ENCODE results near the gene TMEM145.

Gene TMEM145

DNA sequence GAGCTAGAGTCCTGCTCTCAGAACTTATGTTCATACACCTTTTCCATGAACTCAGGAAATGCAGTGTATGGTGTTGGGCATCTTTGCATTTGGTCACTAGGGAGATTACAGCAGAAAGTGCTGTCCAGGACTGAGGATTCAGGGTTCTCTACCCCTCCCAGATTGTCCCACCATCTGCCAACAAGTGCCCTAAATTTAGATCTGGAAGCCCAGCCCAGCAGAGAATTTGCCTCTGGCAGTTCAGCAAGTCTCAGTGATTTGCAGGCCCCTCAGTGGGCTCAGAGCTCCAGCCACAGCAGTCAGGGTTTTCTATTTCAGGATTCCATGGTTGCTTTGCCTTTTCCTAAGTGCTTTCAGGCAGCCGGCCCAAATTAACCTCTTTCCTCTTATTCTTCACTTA lies 53.6 kb downstream of the TMEM145 start:
- no peak for DNase-seq

DNA sequence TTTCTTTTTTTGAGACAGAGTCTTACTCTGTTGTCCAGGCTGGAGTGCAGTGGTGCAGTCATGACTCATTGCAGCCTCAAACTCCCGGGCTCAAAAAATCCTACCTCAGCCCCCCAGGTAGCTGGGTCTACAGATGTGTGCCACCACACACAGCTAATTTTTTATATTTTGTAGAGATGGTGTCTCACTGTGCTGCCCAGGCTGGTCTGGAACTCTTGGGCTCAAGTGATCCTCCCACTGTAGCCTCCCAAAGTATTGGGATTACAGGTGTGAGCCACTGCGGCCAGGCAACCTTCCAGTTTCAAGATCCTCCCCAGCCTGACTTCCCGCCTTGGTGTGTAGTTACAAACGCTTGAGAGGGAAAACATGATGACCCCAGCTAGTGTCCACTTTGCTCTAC lies 54.8 kb downstream of the TMEM145 start:
- DNase-seq, result no peak

DNA sequence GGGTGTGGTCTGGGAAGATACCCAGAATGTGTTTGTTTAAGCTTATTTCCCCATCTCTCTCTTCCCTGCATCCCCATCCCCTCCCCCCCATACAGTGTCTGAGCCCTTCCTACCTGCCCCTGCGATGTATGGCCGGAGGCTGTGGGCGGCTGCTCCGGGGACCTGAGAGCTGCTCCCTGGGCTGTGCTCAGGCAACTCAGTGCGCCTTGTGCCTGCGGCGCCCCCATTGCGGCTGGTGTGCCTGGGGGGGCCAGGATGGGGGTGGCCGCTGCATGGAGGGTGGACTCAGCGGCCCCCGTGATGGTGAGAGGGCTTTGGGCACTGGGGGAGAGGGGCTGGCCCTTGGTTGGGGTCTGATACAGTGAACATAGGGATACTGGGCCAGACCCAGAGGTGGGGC lies 55.3 kb downstream of the TMEM145 start:
- DNase-seq, result no peak

DNA sequence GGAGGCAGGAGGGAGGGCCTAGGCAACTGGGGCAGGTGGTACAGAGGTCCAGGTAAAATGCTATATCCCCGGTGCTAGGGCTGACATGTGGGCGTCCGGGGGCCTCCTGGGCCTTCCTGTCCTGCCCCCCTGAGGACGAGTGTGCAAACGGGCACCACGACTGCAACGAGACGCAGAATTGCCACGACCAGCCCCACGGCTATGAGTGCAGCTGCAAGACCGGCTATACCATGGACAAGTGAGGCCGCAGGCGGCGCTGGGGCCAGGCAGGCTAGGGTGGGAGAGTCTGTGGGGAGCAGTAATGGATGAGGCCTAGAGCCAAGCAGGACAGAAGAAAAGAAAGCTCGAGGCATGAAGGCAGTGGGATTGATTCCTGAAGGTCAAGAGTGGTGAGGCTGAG lies 55.7 kb downstream of the TMEM145 start:
- DNase-seq, result no peak

DNA sequence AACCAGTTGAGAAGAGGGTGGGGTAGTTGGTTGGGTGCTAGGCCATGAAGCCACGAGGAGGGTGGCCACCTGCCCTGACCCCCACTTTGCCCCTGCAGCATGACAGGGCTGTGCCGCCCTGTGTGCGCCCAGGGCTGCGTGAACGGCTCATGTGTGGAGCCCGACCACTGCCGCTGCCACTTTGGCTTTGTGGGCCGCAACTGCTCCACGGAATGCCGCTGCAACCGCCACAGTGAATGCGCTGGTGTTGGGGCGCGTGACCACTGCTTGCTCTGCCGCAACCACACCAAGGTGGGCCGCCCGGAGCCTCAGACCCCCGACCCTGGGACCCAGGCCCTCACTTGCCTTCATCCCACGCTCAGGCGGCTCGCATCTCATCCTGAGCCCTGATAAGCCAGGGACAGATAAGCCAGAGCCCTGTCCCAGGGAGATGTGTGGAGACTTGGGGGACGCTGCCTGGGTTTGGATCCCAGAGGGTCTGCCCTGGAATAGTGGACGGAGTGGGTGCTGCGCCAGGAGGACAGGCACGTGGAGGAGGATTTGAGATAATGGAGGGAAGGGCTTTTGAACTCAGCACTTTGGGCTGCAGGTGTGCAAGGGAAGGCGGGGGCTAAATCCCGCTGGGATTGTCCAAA lies 56.4 kb downstream of the TMEM145 start:
- DNase-seq, result no peak

DNA sequence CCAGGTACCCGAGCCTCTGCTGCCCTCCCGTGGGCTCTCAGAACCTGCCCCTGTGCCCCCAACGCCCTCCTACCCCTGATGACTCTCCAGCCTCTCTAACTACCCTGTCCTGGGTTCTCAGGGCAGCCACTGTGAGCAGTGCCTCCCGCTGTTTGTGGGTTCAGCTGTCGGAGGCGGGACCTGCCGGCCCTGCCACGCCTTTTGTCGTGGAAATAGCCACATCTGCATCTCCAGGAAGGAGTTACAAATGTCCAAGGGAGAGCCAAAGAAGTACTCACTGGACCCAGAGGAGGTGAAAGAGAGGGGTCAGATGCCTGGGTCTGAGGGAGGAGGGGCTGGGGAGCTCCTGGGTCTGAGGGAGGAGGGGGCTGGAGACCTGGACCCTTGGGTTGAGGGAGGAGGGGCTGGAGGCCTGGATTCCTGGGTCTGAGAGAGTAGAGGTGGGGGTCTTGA lies 57.0 kb downstream of the TMEM145 start:
- no peak for DNase-seq

DNA sequence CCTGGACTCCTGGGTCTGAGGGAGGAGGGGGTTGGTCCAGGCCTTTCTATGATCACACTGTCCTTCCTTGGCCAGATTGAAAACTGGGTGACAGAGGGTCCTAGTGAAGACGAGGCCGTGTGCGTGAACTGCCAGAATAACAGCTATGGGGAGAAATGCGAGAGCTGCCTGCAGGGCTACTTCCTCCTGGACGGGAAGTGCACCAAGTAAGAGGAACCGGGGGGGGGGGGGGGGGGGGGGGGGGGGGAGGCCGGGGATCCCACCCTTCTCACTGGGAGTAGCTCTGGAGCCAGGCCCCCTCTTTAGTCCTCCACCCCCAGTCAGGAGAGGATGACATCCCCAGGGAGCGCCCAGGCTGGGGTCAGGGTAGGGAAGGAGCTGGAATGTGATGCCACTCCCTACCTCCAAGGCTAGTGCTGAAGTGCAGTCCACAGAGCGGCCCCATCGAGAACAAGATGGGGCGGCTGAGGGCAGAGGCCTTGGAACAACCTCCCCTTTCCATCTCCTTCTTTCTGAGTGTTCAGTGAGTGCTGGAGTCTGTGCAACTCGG lies 57.6 kb downstream of the TMEM145 start:
- DNase-seq, result no peak

Data from stimulated activated CD8-positive, alpha-beta memory T cell treated with anti-CD3 and anti-CD28 coated beads, Interleukin-4, amount 100 ng/mL, for 48 hours (primary cell).